Uterus (tissue), 4 donors: ENCODE results near the gene TMEM127. TPM values are rescaled to one million over a fixed set of nuclear protein-coding genes. Genes with fewer than 3 reads are reported as not detected.

ENCODE experiments used
- DNase-seq, 2 donors: peaks; one replicate each; pipeline ENCODE4 v3.0.0-alpha.2; 2019 to 2020
- H3K27ac ChIP-seq, 2 donors: fragments of 200-600 bp; sonication (generic); 1 replicate in 1 of 2; 2 replicates in 1 of 2; pipeline ENCODE4 v1.5.1; 2016 to 2018
- H3K27me3 ChIP-seq, 2 donors: fragments of 200-600 bp; sonication (generic); one replicate each; pipeline ENCODE4 v1.5.1; 2018 to 2019; ENCODE audit warnings: control low read depth in 1 of 2
- H3K36me3 ChIP-seq, 2 donors: fragments of 200-600 bp; sonication (generic); one replicate each; pipeline ENCODE4 v1.5.1; 2019; ENCODE audit warnings: control low read depth in 1 of 2
- H3K4me1 ChIP-seq, 2 donors: fragments of 200-600 bp; sonication (generic); one replicate each; pipeline ENCODE4 v1.5.1; 2018 to 2019; ENCODE audit warnings: control low read depth in 1 of 2
- H3K4me3 ChIP-seq, 2 donors: fragments of 200-600 bp; sonication (generic); 1 replicate in 1 of 2; 2 replicates in 1 of 2; pipeline ENCODE4 v1.5.1; 2018 to 2019; ENCODE audit warnings: mild to moderate bottlenecking in 1 of 2
- H3K9me3 ChIP-seq, 2 donors: fragments of 200-600 bp; sonication (generic); one replicate each; pipeline ENCODE4 v1.5.1; 2019; ENCODE audit warnings: control low read depth in 1 of 2
- POLR2A ChIP-seq, 2 donors: fragments of 450-650 bp; IDR thresholded peaks; one replicate each; pipeline ENCODE4 v1.6.1; 2016; ENCODE audit warnings: antibody characterized with exemption in 2 of 2, mild to moderate bottlenecking in 1 of 2, moderate library complexity in 1 of 2
- intact Hi-C: fragments of 100-400 bp; cut with DNase I; formaldehyde crosslinking; loops from one replicate; pipeline ENCODE4 v1.15.1; 2023; ENCODE audit warnings: low total_unique reads
- total RNA-seq, 4 donors: library from RNA; depleted of rRNA in 3 of 4; stranded (reverse); fragments of >200 nt in 3 of 4; gene quantifications; one replicate each; pipeline versions ENCODE4 v1.1.0 to v1.2.4, GENCODE V29; 2014 to 2023
- TF ChIP-seq, protein P1 (sequence below), 4 experiments: fragments of 200-600 bp in 2 of 4; fragments of 450-650 bp in 2 of 4; sonication (generic) in 2 of 4; IDR thresholded peaks; one replicate each; pipeline ENCODE4 v1.5.1; 2016 to 2019; ENCODE audit warnings: antibody characterized with exemption in 4 of 4, mild to moderate bottlenecking in 2 of 4, moderate library complexity in 1 of 4
- donor health status: DM: yes; HTN: yes; CAD: no.

TMEM127 gene
- total RNA-seq, 4 donors from 2014 or later: 17.0 to 45.4 (median 22.3) TPM

DNA sequence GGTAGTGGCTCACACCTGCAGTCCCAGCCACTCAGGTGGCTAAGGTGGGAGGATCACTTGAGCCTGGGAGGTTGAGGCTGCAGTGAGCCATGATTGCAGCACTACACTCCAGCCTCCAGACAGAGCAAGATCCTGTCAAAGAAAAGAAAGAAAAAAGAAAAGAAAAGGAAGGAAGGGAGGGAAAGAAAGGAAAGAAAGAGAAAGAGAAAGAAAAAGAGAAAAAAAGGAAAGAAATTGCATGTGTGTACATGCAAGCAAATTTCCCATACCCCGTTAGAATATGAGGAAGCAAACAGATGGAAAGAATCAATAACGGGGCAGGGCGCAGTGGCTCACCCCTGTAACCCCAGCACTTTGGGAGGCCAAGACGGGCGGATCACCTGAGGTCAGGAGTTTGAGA is 17.9 kb downstream of the TMEM127 start:
- H3K27me3 ChIP-seq: no peaks in the 10 kb centered on the region
- no peaks in the 10 kb centered on the region for H3K36me3 ChIP-seq
- peaks cover 0 to 8% of the 10 kb centered on the region in 2 donors for H3K4me1 ChIP-seq
- no peaks in the 10 kb centered on the region for H3K9me3 ChIP-seq
- DNase-seq: no peak
- no peak overlapping the region for H3K4me3 ChIP-seq
- H3K27ac ChIP-seq: no peak overlapping the region
- intact Hi-C loops: no loop called here
- TF ChIP-seq, protein P1, sequence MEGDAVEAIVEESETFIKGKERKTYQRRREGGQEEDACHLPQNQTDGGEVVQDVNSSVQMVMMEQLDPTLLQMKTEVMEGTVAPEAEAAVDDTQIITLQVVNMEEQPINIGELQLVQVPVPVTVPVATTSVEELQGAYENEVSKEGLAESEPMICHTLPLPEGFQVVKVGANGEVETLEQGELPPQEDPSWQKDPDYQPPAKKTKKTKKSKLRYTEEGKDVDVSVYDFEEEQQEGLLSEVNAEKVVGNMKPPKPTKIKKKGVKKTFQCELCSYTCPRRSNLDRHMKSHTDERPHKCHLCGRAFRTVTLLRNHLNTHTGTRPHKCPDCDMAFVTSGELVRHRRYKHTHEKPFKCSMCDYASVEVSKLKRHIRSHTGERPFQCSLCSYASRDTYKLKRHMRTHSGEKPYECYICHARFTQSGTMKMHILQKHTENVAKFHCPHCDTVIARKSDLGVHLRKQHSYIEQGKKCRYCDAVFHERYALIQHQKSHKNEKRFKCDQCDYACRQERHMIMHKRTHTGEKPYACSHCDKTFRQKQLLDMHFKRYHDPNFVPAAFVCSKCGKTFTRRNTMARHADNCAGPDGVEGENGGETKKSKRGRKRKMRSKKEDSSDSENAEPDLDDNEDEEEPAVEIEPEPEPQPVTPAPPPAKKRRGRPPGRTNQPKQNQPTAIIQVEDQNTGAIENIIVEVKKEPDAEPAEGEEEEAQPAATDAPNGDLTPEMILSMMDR (IDR thresholded peaks at IDR 0.05): no peak
- TF ChIP-seq POLR2A (IDR thresholded peaks at IDR 0.05): no peak

GRCh38 chr2:96247009-96247408 is 18.8 kb downstream of the TMEM127 start:
- intact Hi-C loops: no loop called here
- Histone ChIP-seq H3K9me3 (no peaks in the 10 kb centered on the region), H3K27ac (no peak overlapping the region), H3K4me1 (peaks cover 0 to 8% of the 10 kb centered on the region in 2 donors), H3K27me3 (no peaks in the 10 kb centered on the region), H3K4me3 (no peak overlapping the region), H3K36me3 (no peaks in the 10 kb centered on the region)
- TF ChIP-seq, protein P1 (IDR thresholded peaks at IDR 0.05): no peak
- TF ChIP-seq POLR2A (IDR thresholded peaks at IDR 0.05): no peak
- DNase-seq: no peak

DNA sequence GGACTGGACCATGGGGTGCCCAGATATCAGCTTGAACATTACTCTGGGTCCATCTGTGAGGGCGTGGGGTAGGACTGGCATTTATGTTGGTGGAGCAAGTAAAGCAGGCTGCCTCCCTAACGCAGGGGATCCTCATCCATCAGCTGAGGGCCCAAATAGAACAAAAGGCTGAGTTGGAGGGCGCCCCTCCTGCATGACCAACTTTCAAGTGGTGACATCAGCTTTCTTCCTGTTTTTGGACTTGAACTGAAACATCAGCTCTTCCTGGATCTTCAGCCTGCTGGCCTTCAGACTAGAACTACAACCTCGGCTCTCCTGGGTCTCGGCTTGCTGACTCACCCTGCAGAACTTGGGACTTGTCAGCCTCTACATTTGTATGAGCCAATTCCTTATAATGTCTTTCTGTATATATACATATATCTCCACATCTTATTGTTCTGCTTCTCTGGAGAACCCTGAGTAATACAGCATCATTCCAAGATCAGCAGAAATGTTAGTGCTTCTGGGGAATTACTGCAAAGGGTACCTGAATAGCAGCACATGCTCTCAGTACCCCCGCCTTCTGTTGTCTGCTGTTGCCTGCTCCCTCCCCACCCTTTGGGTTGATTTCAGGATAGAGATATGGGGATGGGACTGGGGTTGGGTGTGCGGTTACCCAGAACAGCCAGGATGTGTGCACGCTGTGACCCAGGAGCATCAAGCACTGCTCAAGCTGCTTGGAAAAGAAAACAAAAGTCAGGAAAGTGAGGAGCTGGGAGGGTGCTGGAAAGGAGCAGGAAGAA is 20.0 kb downstream of the TMEM127 start:
- H3K27me3 ChIP-seq: no peaks in the 10 kb centered on the region
- DNase-seq: no peak
- no peaks in the 10 kb centered on the region for H3K36me3 ChIP-seq
- intact Hi-C loops: no loop called here
- no peaks in the 10 kb centered on the region for H3K9me3 ChIP-seq
- TF ChIP-seq, protein P1 (IDR thresholded peaks at IDR 0.05): no peak
- TF ChIP-seq POLR2A (IDR thresholded peaks at IDR 0.05): no peak
- no peak overlapping the region for H3K4me3 ChIP-seq
- H3K27ac ChIP-seq: no peak overlapping the region
- peaks cover 0 to 8% of the 10 kb centered on the region in 2 donors for H3K4me1 ChIP-seq

GRCh38 chr2:96243843-96244242 is 22.0 kb downstream of the TMEM127 start:
- no peak for DNase-seq
- no peak overlapping the region for H3K27ac ChIP-seq
- no peaks in the 10 kb centered on the region for H3K9me3 ChIP-seq
- no peaks in the 10 kb centered on the region for H3K4me1 ChIP-seq
- H3K27me3 ChIP-seq: no peaks in the 10 kb centered on the region
- TF ChIP-seq, protein P1 (IDR thresholded peaks at IDR 0.05): no peak
- TF ChIP-seq POLR2A (IDR thresholded peaks at IDR 0.05): no peak
- no peak overlapping the region for H3K4me3 ChIP-seq
- intact Hi-C loops: no loop called here
- no peaks in the 10 kb centered on the region for H3K36me3 ChIP-seq

GRCh38 chr2:96241900-96242611 is 23.7 kb downstream of the TMEM127 start:
- intact Hi-C loops: no loop called here
- Histone ChIP-seq H3K27ac (peak overlapping the region; percentile 43 to 57), H3K36me3 (no peaks in the 10 kb centered on the region), H3K27me3 (no peaks in the 10 kb centered on the region), H3K9me3 (no peaks in the 10 kb centered on the region), H3K4me1 (no peaks in the 10 kb centered on the region), H3K4me3 (no peak overlapping the region)
- peak in 1 of 2 donors; percentile 26 for DNase-seq
- TF ChIP-seq, protein P1 (IDR thresholded peaks at IDR 0.05): no peak
- TF ChIP-seq POLR2A (IDR thresholded peaks at IDR 0.05): no peak
